Measurements from ENCODE around the gene PABPC3. TPM values are rescaled to one million over a fixed set of nuclear protein-coding genes. Genes with fewer than 3 reads are reported as not detected.

PABPC3 gene
- 0.34 and 0.38 TPM in 2 replicates for total RNA-seq (2013; cell fraction: nucleolus; rRNA removed)
- total RNA-seq (2014; rRNA removed) (0.05 and 0.11 TPM in 2 replicates), total RNA-seq (2014; rRNA removed; fragmentation: Illumina TruSeq; extraction: Trizol) (0.04 and 0.09 TPM in 2 replicates), total RNA-seq (2021) (0.28 and 0.35 TPM in 2 replicates), polyA plus RNA-seq (2011; rRNA removed) (0.34 and 0.49 TPM in 2 replicates), polyA plus RNA-seq (2014; fragmentation: Illumina TruSeq; extraction: Trizol) (0.87 TPM in 2 replicates), polyA plus RNA-seq (2014; fragmentation: Nextera tagmentation; extraction: Ambion mirVana) (under 1 TPM; 0.26 to 0.35 TPM), polyA plus RNA-seq (2014; rRNA removed) (0.12 and 0.18 TPM in 2 replicates), polyA plus RNA-seq (2016; fragmentation: Nextera tagmentation; extraction: Ambion mirVana) (under 1 TPM; 0.28 to 0.32 TPM), polyA minus RNA-seq (2011; rRNA and poly(A)+ RNA removed) (0.15 and 0.22 TPM in 2 replicates), Bru-seq, nascent RNA (percentile 14 among the genes with signal in this experiment), BruChase-seq, experiment 1, labeled RNA remaining after a 6-hour chase (not detected), BruChase-seq, experiment 2, labeled RNA remaining after a 2-hour chase (percentile 21 among the genes with signal in this experiment)
- 0.85 TPM for polyA plus RNA-seq (2011; ENCODE audit: low read depth)
- polyA plus RNA-seq (2011; cell fraction: cytosol; rRNA removed) = 0.07 and 0.15 TPM in 2 replicates
- polyA plus RNA-seq (2011; cell fraction: nucleus; rRNA removed) = 0.15 and 0.16 TPM in 2 replicates
- polyA plus RNA-seq (2012) = 0.65 and 0.83 TPM in 2 replicates
- not detected in 2 replicates for polyA minus RNA-seq (2011; cell fraction: cytosol; rRNA and poly(A)+ RNA removed)
- polyA minus RNA-seq (2011; cell fraction: nucleus; rRNA and poly(A)+ RNA removed) = not detected in 2 replicates
- long read RNA-seq, experiment 1 = 0 reads
- long read RNA-seq, experiment 2 = 0 reads

DNA sequence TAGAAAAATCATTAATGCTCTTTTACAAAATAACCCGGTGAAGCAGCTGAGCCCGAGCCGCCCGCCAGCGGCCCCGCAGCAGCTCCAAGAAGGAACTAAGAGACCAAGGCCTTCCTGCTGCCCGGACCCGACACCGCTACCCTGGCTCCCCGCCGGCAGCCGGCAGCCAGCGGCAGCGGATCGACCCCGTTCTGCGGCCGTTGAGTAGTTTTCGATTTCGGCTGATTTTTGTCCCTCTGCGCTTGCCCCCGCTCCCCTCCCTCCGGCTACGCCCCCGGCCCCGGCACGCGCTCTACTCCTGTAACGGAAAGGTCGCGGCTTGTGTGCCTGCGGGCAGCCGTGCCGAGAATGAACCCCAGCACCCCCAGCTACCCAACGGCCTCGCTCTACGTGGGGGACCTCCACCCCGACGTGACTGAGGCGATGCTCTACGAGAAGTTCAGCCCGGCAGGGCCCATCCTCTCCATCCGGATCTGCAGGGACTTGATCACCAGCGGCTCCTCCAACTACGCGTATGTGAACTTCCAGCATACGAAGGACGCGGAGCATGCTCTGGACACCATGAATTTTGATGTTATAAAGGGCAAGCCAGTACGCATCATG lies at the start of gene PABPC3:
TSS of gene PABPC3 (plus strand) at position 286 of the 603 bp plus-strand sequence. CDS start at position 349, 63 bp downstream.
- in situ Hi-C loops (cut with MboI) = no loop called here
- DNase-seq (ENCODE audit: low read depth, low spot score) = no peak

More for the DNA sequence above, at the start of gene PABPC3:
- no peak within 1 kb of the TSS for H3K4me3 ChIP-seq
- no peak within 1 kb of the TSS for H3K27ac ChIP-seq (ENCODE audit: control insufficient read depth, insufficient read depth)
- no peaks in the 10 kb centered on the region for H3K9me3 ChIP-seq (replicated peaks; ENCODE audit: control insufficient read depth, insufficient read depth, low read length)
- H3K79me2 ChIP-seq (ENCODE audit: control insufficient read depth, insufficient read depth, low read length) = no peaks in the 10 kb centered on the region
- WGBS (ENCODE audit: insufficient coverage, insufficient replicate concordance, low lambda C conversion rate, missing lambda C conversion rate) = 37% methylated on average over 43 of the region's 50 CpGs
- no TSS peak for BruUV-seq (replicated peaks)
- TF ChIP-seq CREB1 (IDR thresholded peaks at IDR 0.05; ENCODE audit: low read depth) (no peak), RELB (IDR thresholded peaks at IDR 0.05; ENCODE audit: low read depth) (no peak), POU2F2 (IDR thresholded peaks at IDR 0.05; ENCODE audit: borderline replicate concordance, low read depth, low read length) (no peak), IRF4 (IDR thresholded peaks at IDR 0.05; ENCODE audit: low read depth, low read length) (no peak), KAT2A (conservative IDR thresholded peaks at IDR 0.05; ENCODE audit: control insufficient read depth, low read depth, low read length) (no peak), BACH1 (IDR thresholded peaks at IDR 0.05; ENCODE audit: borderline replicate concordance) (no peak), SIN3A (IDR thresholded peaks at IDR 0.05; ENCODE audit: low read depth, low read length) (no peak)
- TF ChIP-seq, protein P1, sequence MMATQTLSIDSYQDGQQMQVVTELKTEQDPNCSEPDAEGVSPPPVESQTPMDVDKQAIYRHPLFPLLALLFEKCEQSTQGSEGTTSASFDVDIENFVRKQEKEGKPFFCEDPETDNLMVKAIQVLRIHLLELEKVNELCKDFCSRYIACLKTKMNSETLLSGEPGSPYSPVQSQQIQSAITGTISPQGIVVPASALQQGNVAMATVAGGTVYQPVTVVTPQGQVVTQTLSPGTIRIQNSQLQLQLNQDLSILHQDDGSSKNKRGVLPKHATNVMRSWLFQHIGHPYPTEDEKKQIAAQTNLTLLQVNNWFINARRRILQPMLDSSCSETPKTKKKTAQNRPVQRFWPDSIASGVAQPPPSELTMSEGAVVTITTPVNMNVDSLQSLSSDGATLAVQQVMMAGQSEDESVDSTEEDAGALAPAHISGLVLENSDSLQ (IDR thresholded peaks at IDR 0.05) = no peak
- FAIRE-seq (no peak), ATAC-seq (no peak)
- H2AFZ ChIP-seq (ENCODE audit: control insufficient read depth, low read depth, low read length) = no peak within 1 kb of the TSS
- no peaks in the 10 kb centered on the region for H3K36me3 ChIP-seq (ENCODE audit: control insufficient read depth in 2 of 2, insufficient read depth in 2 of 2, low read length in 1 of 2)
- no peaks in the 10 kb centered on the region for H3K4me1 ChIP-seq (ENCODE audit: control insufficient read depth, insufficient read depth, low read length)
- peaks cover 0 to 6% of the 10 kb centered on the region in 2 experiments; a peak in 2 of 4 replicates for H3K27me3 ChIP-seq (replicated peaks in 1 of 2; ENCODE audit: control insufficient read depth in 2 of 2, insufficient read depth in 2 of 2, low read length in 1 of 2)
- no peak within 1 kb of the TSS for H3K4me2 ChIP-seq (ENCODE audit: control insufficient read depth, insufficient read depth)
- ChIA-PET CTCF (no interaction called here), POLR2A (no interaction called here), RAD21 (ENCODE audit: unreplicated experiment) (no interaction called here), SMC1A (ENCODE audit: uncharacterized antibody, unreplicated experiment) (no interaction called here)
- no peaks in the 10 kb centered on the region for H4K20me1 ChIP-seq (ENCODE audit: control insufficient read depth, insufficient read depth)
- intact Hi-C loops (cut with micrococcal nuclease; ENCODE audit: unreplicated experiment) = no loop called here
- no peak within 1 kb of the TSS for H3K9ac ChIP-seq (ENCODE audit: control insufficient read depth, insufficient read depth, low read length)

All from GM12878 (cell line).